Endodermal cell (in vitro differentiated cells): ENCODE data around the gene FAM89A. TPM values are rescaled to one million over a fixed set of nuclear protein-coding genes. Genes with fewer than 3 reads are reported as not detected.
"Not testable (repeated sequence)": the region's sequence is repeated elsewhere in the genome, so short reads cannot be mapped to it uniquely, and the experiment has no call there.

ENCODE experiments used
- DNase-seq: peaks from one replicate; pipeline ENCODE4 v3.0.0-alpha.2; 2017
- H3K27ac ChIP-seq: 2 replicates; pipeline ENCODE4 v1.5.1; 2013; ENCODE audit warnings: mild to moderate bottlenecking, low read depth, low read length, moderate library complexity
- H3K27me3 ChIP-seq: 2 replicates; pipeline ENCODE4 v1.6.1; 2013; ENCODE audit warnings: mild to moderate bottlenecking, low read length, moderate library complexity; ENCODE audit not compliant: insufficient read depth, control insufficient read depth, poor library complexity, severe bottlenecking
- H3K36me3 ChIP-seq: 2 replicates; pipeline ENCODE4 v1.7.0; 2013; ENCODE audit warnings: mild to moderate bottlenecking, low read length, moderate library complexity; ENCODE audit not compliant: control insufficient read depth, insufficient read depth
- H3K4me1 ChIP-seq: one replicate; pipeline ENCODE4 v1.7.0; 2013; ENCODE audit warnings: low read length; ENCODE audit not compliant: control insufficient read depth, insufficient read depth
- H3K4me3 ChIP-seq: 2 replicates; pipeline ENCODE4 v1.5.1; 2013; ENCODE audit warnings: mild to moderate bottlenecking, low read length, moderate library complexity
- H3K9ac ChIP-seq: 2 replicates; pipeline ENCODE4 v1.6.1; 2013; ENCODE audit warnings: mild to moderate bottlenecking, low read length, moderate library complexity; ENCODE audit not compliant: poor library complexity, severe bottlenecking; ENCODE audit errors: extremely low read depth
- H3K9me3 ChIP-seq: 2 replicates; pipeline ENCODE4 v1.6.1; 2013; ENCODE audit warnings: mild to moderate bottlenecking, low read length, moderate library complexity; ENCODE audit not compliant: control insufficient read depth
- H3K27ac Mint-ChIP-seq: 2 replicates; pipeline ENCODE4 v1.8.0; 2020; ENCODE audit warnings: mixed read lengths
- H3K27me3 Mint-ChIP-seq: 2 replicates; pipeline ENCODE4 v1.8.0; 2021; ENCODE audit warnings: mild to moderate bottlenecking, mixed read lengths; ENCODE audit not compliant: insufficient read depth
- H3K36me3 Mint-ChIP-seq: 2 replicates; pipeline ENCODE4 v1.8.0; 2020; ENCODE audit warnings: low read depth, mixed read lengths
- H3K4me1 Mint-ChIP-seq: 2 replicates; pipeline ENCODE4 v1.8.0; 2020; ENCODE audit warnings: mixed read lengths
- H3K4me3 Mint-ChIP-seq: 2 replicates; pipeline ENCODE4 v1.8.0; 2020; ENCODE audit warnings: mild to moderate bottlenecking, moderate library complexity, mixed read lengths
- H3K9me3 Mint-ChIP-seq: 2 replicates; pipeline ENCODE4 v1.8.0; 2020; ENCODE audit warnings: mild to moderate bottlenecking, mixed read lengths
- CTCF ChIP-seq: fragments of 200-600 bp; sonication (generic); conservative IDR thresholded peaks from 2 replicates; pipeline ENCODE4 v1.5.0; 2021; ENCODE audit warnings: antibody characterized with exemption, mild to moderate bottlenecking
- WGBS, 2 experiments: methylation state at CpG; one replicate each; pipeline versions ENCODE4 v1.1.5 to v1.1.7; 2013; ENCODE audit warnings: missing lambda C conversion rate in 2 of 2, mixed read lengths in 1 of 2; ENCODE audit not compliant: insufficient coverage in 1 of 2, insufficient read length in 1 of 2; 5-methylcytosine and 5-hydroxymethylcytosine counted together
- total RNA-seq, 2 donors: library from RNA; stranded (reverse); fragmentation: NEBNext Ultra II Directional in 1 of 2; extraction: Animal tissue kit (Norgen Biotek cat#: 25700) in 1 of 2; gene quantifications; 2 replicates in 1 of 2; 3 replicates in 1 of 2; pipeline ENCODE4 v1.2.1, GENCODE V29; 2021

The FAM89A gene
- total RNA-seq, 2 donors from 2014 or later = 55.9 to 57.7 TPM

DNA sequence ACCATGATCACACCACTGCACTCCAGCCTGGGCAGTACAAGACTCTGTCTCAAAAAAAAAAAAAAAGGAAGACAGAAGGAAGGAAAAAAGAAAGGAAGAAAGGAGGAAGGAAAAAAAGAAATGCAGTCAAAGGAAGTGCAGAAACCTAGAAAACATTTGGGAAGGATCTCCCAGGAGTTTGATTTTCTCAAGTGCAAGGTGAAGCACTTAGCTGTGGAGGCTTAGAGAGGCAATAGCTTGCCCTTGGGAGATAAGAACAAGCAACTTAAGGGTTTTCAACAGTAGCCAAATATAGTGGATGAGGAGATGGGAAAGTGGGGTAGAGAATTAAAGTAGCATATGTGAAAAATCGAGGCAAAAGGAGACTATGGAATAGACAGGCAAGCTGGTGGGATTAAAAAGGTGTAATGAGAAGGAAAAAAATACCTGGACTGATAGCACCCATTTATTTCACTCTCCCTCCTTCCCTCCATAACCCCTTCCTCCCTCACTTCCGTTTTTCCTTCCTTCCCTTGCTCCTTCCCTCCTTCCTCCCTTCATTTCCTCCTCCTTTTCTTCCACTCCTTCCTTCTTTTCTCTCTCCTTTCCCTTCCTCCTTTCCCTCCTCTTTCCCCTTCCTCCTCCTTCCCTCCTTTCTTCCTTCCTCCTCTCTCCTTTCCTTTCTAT is 6.8 kb upstream of the FAM89A start:
- no peak overlapping the region for H3K9ac ChIP-seq
- H3K9me3 ChIP-seq = peaks cover 27% of the 10 kb centered on the region
- no peak overlapping the region for H3K4me3 ChIP-seq
- H3K4me3 Mint-ChIP-seq = no peak overlapping the region
- peaks cover 60% of the 10 kb centered on the region for H3K27me3 Mint-ChIP-seq
- H3K27ac ChIP-seq = no peak overlapping the region
- H3K36me3 ChIP-seq = no peaks in the 10 kb centered on the region
- no peaks in the 10 kb centered on the region for H3K36me3 Mint-ChIP-seq
- peaks cover 32% of the 10 kb centered on the region for H3K27me3 ChIP-seq
- WGBS, 2 experiments = 71 to 73% methylated on average over 2 of the region's 2 CpGs
- peaks cover 19% of the 10 kb centered on the region for H3K9me3 Mint-ChIP-seq
- H3K4me1 ChIP-seq = no peaks in the 10 kb centered on the region
- H3K27ac Mint-ChIP-seq = no peak overlapping the region
- DNase-seq = no peak
- no peaks in the 10 kb centered on the region for H3K4me1 Mint-ChIP-seq
- TF ChIP-seq CTCF = no peak

DNA sequence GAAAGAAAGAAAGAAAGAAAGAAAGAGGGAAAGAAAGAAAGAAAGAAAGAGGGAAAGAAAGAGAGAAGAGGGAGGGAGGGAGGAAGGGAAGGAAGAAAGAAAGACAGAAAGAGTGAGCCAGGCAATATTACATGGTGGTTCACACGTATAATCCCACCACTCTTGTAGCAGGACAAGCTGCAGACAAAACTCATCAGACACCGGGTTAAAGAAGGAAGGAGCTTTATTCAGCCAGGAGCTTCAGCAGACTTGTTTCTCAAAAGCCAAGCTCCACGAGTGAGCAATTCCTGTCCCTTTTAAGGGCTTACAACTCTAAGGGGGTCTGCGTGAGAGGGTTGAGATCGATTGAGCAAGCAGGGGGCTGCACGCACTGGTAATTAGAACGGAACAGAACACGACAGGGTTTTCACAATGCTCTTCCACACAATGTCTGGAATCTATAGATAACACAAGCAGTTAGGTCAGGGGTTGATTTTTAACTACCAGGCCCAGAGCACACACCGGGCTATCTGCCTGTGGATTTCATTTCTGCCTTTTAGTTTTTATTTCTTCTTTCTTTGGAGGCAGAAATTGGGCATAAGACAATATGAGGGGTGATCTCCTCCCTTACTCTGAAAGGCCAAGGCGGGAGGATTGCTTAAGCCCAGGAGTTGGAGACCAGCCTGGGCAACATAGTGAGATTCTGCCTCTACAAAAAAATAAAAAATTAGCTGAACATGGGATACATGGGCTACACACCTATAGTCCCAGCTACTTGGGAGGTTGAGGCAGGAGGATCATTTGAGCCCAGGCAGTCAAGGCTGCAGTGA is 6.1 kb upstream of the FAM89A start:
- H3K9me3 ChIP-seq = peaks cover 27% of the 10 kb centered on the region
- H3K9me3 Mint-ChIP-seq = peaks cover 19% of the 10 kb centered on the region
- H3K36me3 ChIP-seq, H3K36me3 Mint-ChIP-seq, H3K27ac ChIP-seq, H3K4me3 ChIP-seq, H3K9ac ChIP-seq, H3K27ac Mint-ChIP-seq, H3K4me3 Mint-ChIP-seq, H3K4me1 Mint-ChIP-seq, H3K4me1 ChIP-seq, DNase-seq: not testable (repeated sequence)
- H3K27me3 ChIP-seq = peaks cover 32% of the 10 kb centered on the region
- peaks cover 67% of the 10 kb centered on the region for H3K27me3 Mint-ChIP-seq
- WGBS, 2 experiments = 91% methylated on average over 8 to 10 of the region's 10 CpGs

- Mint-ChIP-seq H3K9me3 (peaks cover 19% of the 10 kb centered on the region), H3K4me1 (peaks cover 3% of the 10 kb centered on the region), H3K27ac (no peak overlapping the region), H3K4me3 (no peak overlapping the region), H3K27me3 (peaks cover 67% of the 10 kb centered on the region), H3K36me3 (no peaks in the 10 kb centered on the region)
- TF ChIP-seq CTCF = no peak
- no peaks in the 10 kb centered on the region for H3K4me1 ChIP-seq
- no peaks in the 10 kb centered on the region for H3K36me3 ChIP-seq
- peaks cover 32% of the 10 kb centered on the region for H3K27me3 ChIP-seq
- DNase-seq = no peak
- H3K9me3 ChIP-seq = peaks cover 27% of the 10 kb centered on the region
- no peak overlapping the region for H3K9ac ChIP-seq
- no peak overlapping the region for H3K4me3 ChIP-seq
- no peak overlapping the region for H3K27ac ChIP-seq
Measured at GRCh38 chr1:231045286-231045685, 5.2 kb upstream of the FAM89A start.
